GM18499 (cell line): ENCODE measurements around the gene UGT1A8.

ENCODE experiments used
- ATAC-seq: cut with Tn5 transposase; IDR thresholded peaks from one replicate; pipeline ENCODE4 v1.9.1; 2021; ENCODE audit warnings: moderate number of reproducible peaks; ENCODE audit not compliant: insufficient read depth, unreplicated experiment

UGT1A8 gene

GRCh38 chr2:233814056-233814835 lies 196.8 kb downstream of the UGT1A8 start:
- ATAC-seq = no peak

- no peak for ATAC-seq
These were observed 198.4 kb downstream of the UGT1A8 start for GRCh38 chr2:233815861-233816260.

DNA sequence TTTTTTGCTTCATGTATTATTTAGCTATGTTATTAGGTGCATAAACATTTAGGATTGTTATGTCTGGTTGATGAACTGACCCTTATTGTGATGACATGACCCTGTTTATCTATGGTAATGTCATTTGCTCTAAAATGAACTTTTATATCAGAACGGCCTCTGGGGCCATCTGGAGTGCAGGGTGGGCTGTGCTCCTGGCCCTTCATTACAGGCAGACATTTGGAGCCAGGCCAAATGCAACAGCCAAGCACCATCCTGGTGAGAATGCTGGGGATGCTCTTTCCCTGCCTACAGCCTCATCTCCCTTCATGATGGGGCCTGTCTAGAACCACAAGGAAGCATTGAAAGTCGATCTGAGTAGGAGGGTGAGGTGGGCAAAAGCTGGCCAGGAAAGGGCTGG lies 198.9 kb downstream of the UGT1A8 start:
- ATAC-seq = no peak

GRCh38 chr2:233816771-233817170 lies 199.3 kb downstream of the UGT1A8 start:
- no peak for ATAC-seq

DNA sequence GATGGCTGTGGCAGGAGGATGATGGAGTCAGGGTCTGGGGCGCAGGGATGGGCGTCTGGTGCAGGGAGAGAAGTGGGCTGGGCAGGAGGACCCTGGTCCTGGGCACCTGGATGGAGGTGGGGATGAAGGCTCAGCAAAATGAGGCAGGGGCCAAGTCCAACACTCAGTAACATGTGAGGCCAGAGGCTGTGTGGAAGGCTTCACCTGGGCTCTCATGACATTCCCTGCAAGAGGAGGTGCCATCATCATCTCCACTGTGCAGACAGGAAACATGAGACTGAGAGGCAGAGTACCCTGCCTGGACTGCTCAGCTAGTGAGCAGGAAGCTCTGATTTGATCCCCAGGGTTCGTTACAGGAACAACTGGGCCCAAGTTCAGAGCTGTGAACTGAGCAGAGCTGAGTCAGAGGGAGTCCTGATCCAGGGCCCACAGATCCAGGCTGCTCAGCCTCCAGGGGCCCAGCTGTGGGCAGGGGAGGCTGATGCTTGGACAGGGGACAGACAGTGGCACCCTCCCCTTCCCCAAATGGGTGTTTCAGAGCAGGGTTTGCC lies 200.0 kb downstream of the UGT1A8 start:
- no peak for ATAC-seq

GRCh38 chr2:233817995-233818638 lies 200.7 kb downstream of the UGT1A8 start:
- ATAC-seq = no peak

DNA sequence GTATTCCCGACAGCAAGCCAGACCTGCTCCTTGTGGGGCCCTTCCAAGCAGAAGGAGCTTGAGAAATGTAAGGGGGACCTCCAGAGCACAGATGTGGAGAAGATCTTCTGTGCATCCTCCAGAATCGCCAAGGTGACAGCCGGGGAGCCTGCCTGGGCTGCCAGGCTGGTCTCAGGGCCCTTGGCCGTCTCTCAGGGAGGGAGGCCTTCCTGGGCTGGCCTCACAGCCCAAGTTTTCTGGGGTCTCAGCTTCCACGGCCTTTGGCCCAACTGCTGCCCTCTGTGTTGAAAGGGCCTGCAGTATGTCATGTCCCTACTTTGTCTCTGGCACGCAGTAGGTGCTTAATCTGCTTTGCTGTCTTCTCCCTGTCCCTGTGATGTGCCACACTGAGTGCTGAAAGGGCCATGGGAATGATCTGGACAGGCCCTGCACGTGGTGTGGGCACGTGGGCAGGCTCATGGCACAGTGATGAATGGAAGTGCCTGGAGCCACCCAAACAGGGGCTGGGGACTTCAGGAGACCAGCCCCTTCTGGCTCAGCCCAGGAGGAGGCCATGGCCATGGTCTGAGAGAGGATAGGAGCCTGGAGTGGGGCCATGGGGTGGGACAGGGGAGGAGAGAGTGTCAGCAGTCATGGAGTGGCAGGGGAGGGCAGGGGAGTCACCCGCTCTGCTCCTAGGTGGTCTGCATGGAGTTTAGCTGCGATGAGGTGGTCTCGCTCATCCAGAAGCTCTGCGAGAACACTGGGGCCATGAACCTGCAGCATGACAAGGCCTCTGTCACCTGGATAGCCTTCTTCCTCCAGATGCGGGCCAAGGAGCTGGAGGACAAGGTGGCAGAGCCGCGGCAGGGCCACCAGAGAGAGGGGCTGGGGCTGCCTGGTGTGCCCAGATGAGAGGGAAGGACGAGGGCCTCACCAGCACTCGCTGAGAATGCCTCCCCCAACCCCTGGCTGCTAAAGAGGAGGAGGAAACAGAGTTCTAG lies 201.5 kb downstream of the UGT1A8 start:
- ATAC-seq = no peak

GRCh38 chr2:233819884-233820773 lies 202.7 kb downstream of the UGT1A8 start:
- ATAC-seq = no peak

- ATAC-seq = no peak
These were observed 203.3 kb downstream of the UGT1A8 start for GRCh38 chr2:233820774-233821105.

DNA sequence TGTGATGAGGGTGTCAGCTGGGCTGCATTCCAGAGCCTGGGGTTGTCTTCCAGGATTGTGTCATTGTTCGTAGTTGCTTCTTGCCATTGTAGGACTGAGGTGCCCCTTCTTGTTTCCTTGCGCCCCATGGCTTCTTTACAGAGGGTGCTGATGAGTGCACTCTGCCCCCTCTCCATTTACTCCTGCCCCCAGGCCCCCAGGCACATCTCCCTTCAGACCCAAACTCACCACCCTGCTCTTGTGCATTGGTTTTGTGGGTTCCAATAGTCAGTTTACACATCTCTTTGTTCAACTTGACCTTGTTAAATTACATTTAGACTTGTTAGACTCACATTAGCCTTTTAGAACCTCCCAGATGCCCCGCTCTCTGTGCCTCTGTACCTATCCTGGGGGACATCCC lies 203.8 kb downstream of the UGT1A8 start:
- no peak for ATAC-seq

DNA sequence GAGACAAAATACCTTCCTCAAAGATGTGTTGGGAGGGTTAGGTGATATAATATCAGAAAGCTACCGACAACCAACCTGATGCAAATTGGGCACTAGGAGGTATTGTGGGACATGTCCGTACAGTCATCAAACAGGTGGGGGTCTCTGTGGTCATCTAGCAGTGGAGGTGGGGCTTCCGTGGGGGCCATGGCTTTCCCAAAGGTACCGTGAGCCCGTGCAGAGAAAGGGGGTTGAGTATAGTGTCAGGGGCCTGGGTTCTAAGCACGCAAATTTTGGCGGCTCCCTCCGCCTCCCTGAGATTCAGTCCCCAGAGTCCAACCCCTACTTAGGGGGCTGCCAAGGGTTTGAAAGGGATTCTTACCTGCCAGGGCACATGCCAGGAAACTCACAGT lies 204.3 kb downstream of the UGT1A8 start:
- ATAC-seq = no peak

DNA sequence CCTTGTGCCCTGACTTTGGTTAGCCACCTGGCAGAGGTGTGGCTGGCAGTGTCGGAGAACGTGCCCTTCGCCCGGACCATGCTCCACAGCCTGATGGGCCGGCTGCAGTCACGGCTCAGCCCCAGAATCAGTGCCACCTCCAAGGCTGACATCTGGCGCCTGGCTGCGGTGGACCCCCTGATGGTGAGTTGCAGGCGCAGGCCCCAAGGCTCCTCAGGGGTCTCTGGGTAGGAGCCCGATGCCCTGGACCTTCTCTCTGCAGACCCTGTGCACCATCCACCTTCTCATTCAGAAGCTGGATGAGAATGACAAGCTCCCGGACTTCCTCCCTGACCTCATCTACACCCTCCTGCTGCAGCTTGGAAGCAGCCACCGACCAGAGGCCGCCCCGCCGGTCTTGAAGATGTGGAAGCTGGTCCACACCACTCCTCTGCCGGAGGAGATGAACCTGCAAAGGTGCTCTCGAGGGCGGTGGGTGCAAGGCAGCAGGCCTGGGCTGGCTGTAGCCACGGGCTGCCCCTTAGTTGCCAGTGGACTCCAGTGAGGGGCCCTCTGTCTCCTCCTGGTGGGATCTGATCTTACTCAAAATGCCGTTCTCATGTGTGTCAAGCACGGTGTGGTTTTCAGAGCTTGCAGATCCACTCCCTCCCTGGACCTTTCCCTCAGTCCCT lies 204.8 kb downstream of the UGT1A8 start:
- ATAC-seq = no peak
